WI38 (cell line): Measurements from ENCODE around the gene CACNA1B.

Experiments
- H3K4me3 ChIP-seq: 2 replicates; pipeline ENCODE4 v1.5.1; 2011; ENCODE audit warnings: low read depth, mild to moderate bottlenecking, control low read depth, low read length
- CTCF ChIP-seq: IDR thresholded peaks from 2 replicates; pipeline ENCODE4 v1.5.1; 2012; ENCODE audit warnings: low read depth, mild to moderate bottlenecking, control low read depth, low read length

Gene CACNA1B

GRCh38 chr9:137965177-137965795, 87.7 kb downstream of the CACNA1B start:
- TF ChIP-seq CTCF = no peak
- H3K4me3 ChIP-seq = no peak overlapping the region

- H3K4me3 ChIP-seq = no peak overlapping the region
- no peak for TF ChIP-seq CTCF
These were observed 89.8 kb downstream of the CACNA1B start for GRCh38 chr9:137967280-137967953.

DNA sequence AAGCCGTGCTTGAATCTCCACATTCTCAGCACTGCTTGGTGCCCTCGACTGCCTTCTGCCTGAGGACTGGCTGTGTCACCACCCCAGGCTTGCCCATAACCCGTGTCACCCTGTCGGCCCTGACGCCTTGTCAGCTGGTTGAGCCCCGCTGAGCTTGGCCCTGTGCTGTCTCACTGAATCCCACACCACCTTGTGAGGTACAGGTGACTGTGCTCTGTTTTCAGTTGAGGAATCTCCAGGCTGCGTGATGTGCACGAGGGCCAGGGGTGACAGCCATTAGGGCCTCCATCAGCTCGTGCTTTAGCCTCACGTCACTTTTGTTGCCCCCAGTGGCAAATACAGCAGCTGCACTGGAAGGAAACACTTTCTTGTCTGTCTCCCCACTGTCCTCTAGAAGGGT, 90.7 kb downstream of the CACNA1B start:
- TF ChIP-seq CTCF = no peak

GRCh38 chr9:137969008-137969407, 91.4 kb downstream of the CACNA1B start:
- H3K4me3 ChIP-seq = no peak overlapping the region
- no peak for TF ChIP-seq CTCF

More for the DNA sequence above, 90.7 kb downstream of the CACNA1B start:
- no peak overlapping the region for H3K4me3 ChIP-seq

GRCh38 chr9:137969685-137970084, 92.1 kb downstream of the CACNA1B start:
- no peak for TF ChIP-seq CTCF
- no peak overlapping the region for H3K4me3 ChIP-seq

- TF ChIP-seq CTCF = no peak
- H3K4me3 ChIP-seq = no peak overlapping the region
These were observed 92.5 kb downstream of the CACNA1B start for GRCh38 chr9:137970098-137970497.

DNA sequence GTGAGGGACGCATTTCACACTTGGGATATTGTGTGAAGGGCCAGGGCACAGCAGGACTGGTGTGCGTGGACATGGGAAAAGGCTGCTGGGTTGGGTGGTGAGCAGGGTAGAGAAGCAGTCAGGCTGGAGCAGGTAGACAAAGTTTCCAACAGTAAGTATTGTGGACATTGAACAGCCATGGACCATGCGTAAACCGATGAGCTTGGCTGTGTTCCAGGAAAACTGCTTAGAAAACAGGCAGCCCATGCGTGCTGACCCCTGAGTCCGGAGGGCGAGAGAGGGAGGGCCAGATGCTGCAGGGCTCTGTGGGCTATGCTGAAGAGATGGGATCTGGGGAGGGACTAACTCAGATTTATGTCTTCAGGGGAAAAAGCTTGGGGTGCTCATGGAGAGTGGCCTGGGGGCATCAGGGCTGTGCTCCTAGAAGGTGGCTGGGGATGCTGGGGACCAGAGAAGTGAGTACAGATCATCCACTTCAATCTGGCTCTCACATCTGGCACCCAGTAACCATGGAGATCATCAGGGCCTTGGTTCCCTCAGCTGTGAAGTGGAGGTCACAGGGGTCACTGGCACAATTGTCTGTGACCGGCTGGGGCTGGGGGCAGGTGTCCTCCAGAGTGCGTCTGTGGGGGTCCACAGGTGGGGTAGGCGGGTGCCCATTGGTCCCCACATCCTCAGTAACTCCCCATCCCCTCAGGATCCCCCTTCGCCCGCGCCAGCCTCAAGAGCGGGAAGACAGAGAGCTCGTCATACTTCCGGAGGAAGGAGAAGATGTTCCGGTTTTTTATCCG, 93.3 kb downstream of the CACNA1B start:
- TF ChIP-seq CTCF = no peak
- H3K4me3 ChIP-seq = no peak overlapping the region
